GM15510 (cell line): Measurements from ENCODE around the gene ZNF502.

Experiments
- POLR2A ChIP-seq: IDR thresholded peaks from 3 replicates; pipeline ENCODE4 v1.6.1; 2011; ENCODE audit warnings: borderline replicate concordance; ENCODE audit not compliant: insufficient read length; ENCODE audit errors: extremely low read depth

The ZNF502 gene

GRCh38 chr3:44761101-44761423 lies 48.6 kb downstream of the ZNF502 start:
- no peak for TF ChIP-seq POLR2A

- peak; percentile 76 for TF ChIP-seq POLR2A
Observed at GRCh38 chr3:44761424-44762169, 49.1 kb downstream of the ZNF502 start, which contains the start of the genes KIAA1143 and KIF15. KIAA1143 (minus strand) TSS chr3:44761619; CDS start chr3:44761602, 17 bp downstream. KIF15 (plus strand) TSS chr3:44761794; CDS start chr3:44761866, 72 bp downstream.

- TF ChIP-seq POLR2A, result no peak
Observed at GRCh38 chr3:44762170-44762677, 49.8 kb downstream of the ZNF502 start.

- no peak for TF ChIP-seq POLR2A
Observed at GRCh38 chr3:44762690-44763089, 50.2 kb downstream of the ZNF502 start.

- TF ChIP-seq POLR2A, result no peak
Observed at GRCh38 chr3:44764248-44764647, 51.8 kb downstream of the ZNF502 start.

- TF ChIP-seq POLR2A, result no peak
Observed at GRCh38 chr3:44771424-44772098, 59.1 kb downstream of the ZNF502 start.

GRCh38 chr3:44772099-44772442 lies 59.6 kb downstream of the ZNF502 start:
- TF ChIP-seq POLR2A, result no peak
